Stimulated activated CD4-positive, alpha-beta T cell treated with anti-CD3 and anti-CD28 coated beads, TNF-alpha, amount 100 ng/mL, for 1 hour (primary cell): ENCODE data around the gene GPR17.

Experiments
- DNase-seq, 3 donors: peaks; one replicate each; pipeline ENCODE4 v3.0.0-alpha.2; 2020; ENCODE audit warnings: low read depth in 3 of 3, low spot score in 1 of 3

The GPR17 gene

GRCh38 chr2:127670055-127670956 is 24.4 kb downstream of the GPR17 start:
- no peak for DNase-seq

GRCh38 chr2:127670957-127671290 is 25.0 kb downstream of the GPR17 start:
- no peak for DNase-seq

- DNase-seq: no peak
Measured at GRCh38 chr2:127671557-127672302, 25.8 kb downstream of the GPR17 start.

GRCh38 chr2:127672341-127673224 is 26.6 kb downstream of the GPR17 start:
- no peak for DNase-seq

DNA sequence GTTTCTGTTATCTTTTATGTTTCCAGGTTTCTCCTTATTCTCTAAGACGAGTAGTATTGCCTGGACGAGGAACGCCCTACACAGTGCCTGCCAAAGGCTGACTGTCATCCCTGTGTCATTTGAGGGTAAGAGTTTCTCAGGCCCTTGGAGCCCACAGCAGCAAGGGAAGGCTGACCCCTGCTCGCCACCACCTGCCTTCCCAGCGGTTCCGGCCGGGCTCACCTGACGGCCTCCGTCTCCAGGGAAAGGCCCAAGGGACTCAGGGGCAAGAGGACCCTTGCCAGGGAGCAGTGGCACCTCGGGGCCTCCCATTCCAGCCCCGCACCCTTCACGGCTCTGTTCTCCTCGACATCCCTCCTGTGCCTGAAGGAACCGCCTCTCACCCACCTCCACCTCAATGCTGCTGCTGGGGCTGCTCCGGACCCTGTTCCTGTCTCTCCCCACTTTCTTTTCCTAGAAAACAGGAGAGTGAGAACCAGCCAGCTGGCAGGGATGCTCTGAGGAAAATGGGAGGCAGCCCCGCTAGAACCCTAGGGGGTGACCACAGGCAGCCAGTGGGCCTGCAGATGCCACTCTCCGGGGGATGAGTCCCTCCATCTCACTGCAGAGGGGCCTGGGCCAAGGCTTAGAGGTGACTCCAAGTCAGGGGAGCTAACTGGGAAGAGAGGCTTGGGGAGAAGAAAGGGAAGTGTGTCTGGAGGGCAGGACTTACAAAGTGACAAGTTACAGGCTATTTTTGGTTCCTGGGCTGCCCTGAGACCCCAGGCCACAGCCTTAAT is 27.5 kb downstream of the GPR17 start:
- DNase-seq: no peak

- no peak for DNase-seq
Measured at GRCh38 chr2:127674241-127675209, 28.6 kb downstream of the GPR17 start.

DNA sequence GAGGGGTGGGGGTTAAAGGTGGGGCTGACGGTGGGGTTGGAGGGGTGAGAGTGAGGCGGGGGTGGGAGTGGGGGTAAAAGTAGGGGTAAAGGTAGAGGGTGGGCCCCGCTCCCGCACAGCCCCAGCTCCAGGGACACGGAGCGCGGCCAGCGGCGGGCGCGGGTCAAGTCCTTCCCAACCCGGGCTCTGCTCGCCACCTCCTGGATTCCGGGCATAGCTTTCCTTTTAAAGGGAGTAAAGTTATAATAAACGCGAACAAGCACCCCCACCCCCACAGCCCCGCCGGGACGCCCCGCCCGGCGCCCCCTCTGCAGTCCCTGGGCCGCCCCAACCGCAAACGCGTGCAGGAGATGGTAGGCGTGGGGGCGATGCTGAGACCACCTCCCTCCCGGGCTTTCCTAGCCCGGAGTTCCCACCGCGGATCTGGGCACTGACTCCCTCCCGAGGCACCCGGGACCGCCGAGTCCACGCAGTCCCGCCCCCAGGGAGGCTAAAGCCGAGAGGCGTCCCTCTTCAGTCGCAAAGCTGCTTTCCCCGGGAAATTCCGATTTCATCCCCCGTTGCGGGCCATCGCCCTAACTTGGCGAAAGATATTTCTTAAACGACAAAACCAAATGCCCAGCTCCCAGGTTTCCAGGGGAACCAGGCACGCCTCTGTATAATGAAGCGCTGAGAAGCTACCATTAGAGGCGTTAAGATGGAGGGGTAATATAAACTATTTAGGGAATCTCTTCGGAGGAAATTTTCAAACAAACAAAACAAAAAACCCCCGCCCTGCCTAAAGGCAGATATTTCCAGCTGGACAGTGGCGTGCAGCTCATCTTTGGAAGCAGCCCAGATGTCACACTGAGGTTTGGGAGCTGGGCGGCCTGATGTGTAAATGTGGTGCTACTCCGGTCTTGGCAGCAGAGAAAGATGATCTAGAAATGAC is 29.6 kb downstream of the GPR17 start, which contains the start of gene LIMS2:
TSS of gene LIMS2 (minus strand) at position 200 of the 931 bp plus-strand sequence. CDS start 506 bp downstream, outside the sequence.
- DNase-seq: no peak

GRCh38 chr2:127676906-127677305 is 31.0 kb downstream of the GPR17 start:
- no peak for DNase-seq

DNA sequence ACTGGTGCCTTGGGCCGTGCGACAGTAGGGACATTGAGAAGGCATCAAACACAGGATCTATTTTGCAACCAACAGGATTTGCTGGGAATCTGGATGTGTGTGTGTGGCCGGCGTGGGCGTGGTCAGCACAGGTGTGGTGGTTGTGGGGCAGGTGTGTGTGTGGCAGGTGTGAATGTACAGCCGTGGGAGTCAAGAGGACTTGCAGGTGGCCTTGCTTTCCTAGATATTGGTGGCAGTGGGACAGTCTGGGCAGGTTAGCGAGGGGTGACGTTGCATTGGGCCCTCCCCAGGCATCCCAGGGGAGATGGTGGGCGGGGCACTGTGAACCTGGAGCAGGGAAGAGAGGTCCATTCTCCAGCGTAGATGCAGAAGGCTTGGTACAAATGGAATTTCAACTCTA is 32.6 kb downstream of the GPR17 start:
- no peak for DNase-seq

DNA sequence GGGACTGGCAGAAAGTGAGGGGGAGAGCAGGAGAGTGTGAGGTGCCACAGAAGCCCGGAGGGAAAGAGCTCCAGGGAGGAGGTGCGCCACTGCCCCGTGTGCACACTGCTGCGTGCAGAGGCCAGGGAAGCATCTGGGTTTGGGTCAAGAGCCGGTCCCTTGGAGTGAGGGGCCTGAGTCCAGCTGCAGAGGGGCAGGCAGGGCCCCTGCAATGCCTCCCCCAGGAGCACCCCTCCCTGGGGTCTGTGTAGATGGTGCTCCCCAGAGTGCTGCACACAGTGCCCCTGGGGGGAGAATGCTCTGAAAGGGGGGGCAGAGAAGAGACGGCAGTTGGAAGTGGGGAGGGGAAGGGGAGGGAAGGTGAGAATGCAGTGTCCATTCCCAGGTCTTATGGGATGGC is 33.0 kb downstream of the GPR17 start:
- DNase-seq: no peak

GRCh38 chr2:127679680-127680361 is 33.9 kb downstream of the GPR17 start:
- DNase-seq: no peak

GRCh38 chr2:127680706-127681287 is 34.8 kb downstream of the GPR17 start:
- DNase-seq: no peak

- no peak for DNase-seq
Measured at GRCh38 chr2:127681288-127681804, 35.4 kb downstream of the GPR17 start.

DNA sequence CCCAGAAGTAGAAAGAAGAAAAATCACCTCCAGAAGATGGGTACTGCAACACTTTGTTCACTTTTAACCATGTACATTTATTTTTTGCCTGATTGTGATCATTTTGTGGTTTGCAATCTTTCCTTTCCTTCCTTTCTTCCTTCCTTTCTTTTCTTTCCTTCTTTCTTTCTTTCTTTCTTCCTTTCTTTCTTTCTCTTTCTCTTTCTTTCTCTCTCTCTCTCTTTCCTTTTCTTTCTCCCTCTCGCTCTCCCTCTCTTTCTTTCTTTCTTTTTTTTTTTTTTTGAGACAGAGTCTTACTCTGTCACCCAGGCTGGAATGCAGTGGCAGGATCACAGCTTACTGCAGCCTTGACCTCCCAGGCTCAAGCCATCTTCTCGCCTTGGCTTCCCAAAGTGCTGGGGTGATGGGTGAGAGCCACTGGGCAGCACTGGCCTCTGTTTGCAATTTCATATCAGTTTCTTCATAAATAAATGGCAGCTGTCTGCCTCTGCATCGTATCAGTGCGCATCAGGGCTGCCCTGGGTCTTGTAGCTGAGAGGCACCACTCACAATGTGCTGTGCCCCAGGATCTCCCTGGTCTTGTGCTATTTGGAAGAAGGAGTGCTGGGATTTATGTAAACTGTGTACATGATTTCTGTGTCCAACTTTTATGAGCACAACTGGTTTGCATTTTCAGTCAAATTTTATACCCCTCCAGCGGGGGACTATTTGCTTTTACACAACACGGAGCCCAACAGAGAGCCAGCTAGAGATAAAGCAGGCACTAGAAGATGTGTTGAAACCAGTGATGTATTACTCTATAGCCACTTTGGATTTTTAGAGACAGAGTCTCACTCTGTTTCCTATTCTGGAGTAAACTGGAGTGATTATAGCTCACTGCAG is 36.3 kb downstream of the GPR17 start:
- no peak for DNase-seq

- no peak for DNase-seq
Measured at GRCh38 chr2:127683056-127683455, 37.1 kb downstream of the GPR17 start.

GRCh38 chr2:127683757-127684156 is 37.8 kb downstream of the GPR17 start:
- no peak for DNase-seq
